Esophagus muscularis mucosa (tissue), 3 donors: ENCODE measurements around the gene NEURL1B.

Experiments
- CTCF ChIP-seq, 3 experiments: fragments of 200-600 bp in 2 of 3; fragments of 450-650 bp in 1 of 3; sonication (generic) in 2 of 3; IDR thresholded peaks; one replicate each; pipeline ENCODE4 v1.5.1; 2017 to 2019; ENCODE audit warnings: antibody characterized with exemption in 3 of 3, mild to moderate bottlenecking in 2 of 3, moderate library complexity in 1 of 3
- POLR2A ChIP-seq: fragments of 450-650 bp; IDR thresholded peaks from one replicate; pipeline ENCODE4 v1.6.1; 2017; ENCODE audit warnings: antibody characterized with exemption, moderate library complexity, mild to moderate bottlenecking, low read depth
- POLR2AphosphoS5 ChIP-seq, 2 donors: sonication (generic); formaldehyde crosslinking; IDR thresholded peaks; one replicate each; pipeline ENCODE4 v1.6.1; 2017; ENCODE audit warnings: antibody characterized with exemption in 2 of 2

- no peak for TF ChIP-seq POLR2A
- no peak for TF ChIP-seq POLR2AphosphoS5 (IDR thresholded peaks at IDR 0.05)
- TF ChIP-seq CTCF (IDR thresholded peaks at IDR 0.05): peak; percentile 27 to 46 (median 46)
Measured at GRCh38 chr5:172707285-172708182, 66.5 kb downstream of the NEURL1B start.
